Transverse colon (tissue), 4 donors: ENCODE measurements around the gene FAM53A.

Experiments
- EP300 ChIP-seq: sonication (generic); formaldehyde crosslinking; IDR thresholded peaks from one replicate; pipeline ENCODE4 v1.6.1; 2017; ENCODE audit warnings: antibody characterized with exemption, low read depth
- POLR2AphosphoS5 ChIP-seq, 3 donors: sonication (generic); formaldehyde crosslinking; IDR thresholded peaks; one replicate each; pipeline ENCODE4 v1.6.1; 2016; ENCODE audit warnings: antibody characterized with exemption in 3 of 3
- TF ChIP-seq, protein P1 (sequence below), 5 experiments: fragments of 200-600 bp in 3 of 5; fragments of 450-650 bp in 2 of 5; sonication (generic) in 3 of 5; IDR thresholded peaks; 1 replicate in 2 of 5; 2 replicates in 3 of 5; pipeline ENCODE4 v1.5.1; 2016 to 2017; ENCODE audit warnings: antibody characterized with exemption in 5 of 5, inconsistent platforms in 3 of 5, mild to moderate bottlenecking in 2 of 5, moderate library complexity in 1 of 5

DNA sequence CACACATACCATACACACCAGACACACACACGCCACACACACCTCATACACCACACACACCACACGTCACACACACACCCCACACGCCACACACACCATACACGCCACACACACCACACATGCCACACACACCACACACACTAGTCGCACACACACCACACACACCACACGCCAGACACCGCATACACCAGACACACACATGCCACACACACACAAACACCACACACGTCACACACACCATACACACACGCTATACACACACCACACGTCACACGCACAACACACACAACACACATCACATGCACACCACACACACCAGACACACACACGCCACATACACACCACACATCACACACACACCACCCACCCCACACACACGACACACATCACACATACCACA is 32.0 kb downstream of the FAM53A start:
- TF ChIP-seq, protein P1, sequence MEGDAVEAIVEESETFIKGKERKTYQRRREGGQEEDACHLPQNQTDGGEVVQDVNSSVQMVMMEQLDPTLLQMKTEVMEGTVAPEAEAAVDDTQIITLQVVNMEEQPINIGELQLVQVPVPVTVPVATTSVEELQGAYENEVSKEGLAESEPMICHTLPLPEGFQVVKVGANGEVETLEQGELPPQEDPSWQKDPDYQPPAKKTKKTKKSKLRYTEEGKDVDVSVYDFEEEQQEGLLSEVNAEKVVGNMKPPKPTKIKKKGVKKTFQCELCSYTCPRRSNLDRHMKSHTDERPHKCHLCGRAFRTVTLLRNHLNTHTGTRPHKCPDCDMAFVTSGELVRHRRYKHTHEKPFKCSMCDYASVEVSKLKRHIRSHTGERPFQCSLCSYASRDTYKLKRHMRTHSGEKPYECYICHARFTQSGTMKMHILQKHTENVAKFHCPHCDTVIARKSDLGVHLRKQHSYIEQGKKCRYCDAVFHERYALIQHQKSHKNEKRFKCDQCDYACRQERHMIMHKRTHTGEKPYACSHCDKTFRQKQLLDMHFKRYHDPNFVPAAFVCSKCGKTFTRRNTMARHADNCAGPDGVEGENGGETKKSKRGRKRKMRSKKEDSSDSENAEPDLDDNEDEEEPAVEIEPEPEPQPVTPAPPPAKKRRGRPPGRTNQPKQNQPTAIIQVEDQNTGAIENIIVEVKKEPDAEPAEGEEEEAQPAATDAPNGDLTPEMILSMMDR (IDR thresholded peaks at IDR 0.05) = no peak
- TF ChIP-seq POLR2AphosphoS5 (IDR thresholded peaks at IDR 0.05) (no peak), EP300 (no peak)
